GM23248 (cell line): ENCODE data around the gene IFT81. TPM values are rescaled to one million over a fixed set of nuclear protein-coding genes. Genes with fewer than 3 reads are reported as not detected.
"Not testable (repeated sequence)": the region's sequence is repeated elsewhere in the genome, so short reads cannot be mapped to it uniquely, and the experiment has no call there.

Experiments used
- DNase-seq: peaks from one replicate; pipeline ENCODE4 v3.0.0-alpha.2; 2015
- H2AFZ ChIP-seq: fragments of 200-600 bp; sonication (generic); 2 replicates; pipeline ENCODE4 v1.6.1; 2016; ENCODE audit warnings: antibody characterized with exemption
- H3F3A ChIP-seq: fragments of 200-600 bp; sonication (generic); 2 replicates; pipeline ENCODE4 v1.6.1; 2016; ENCODE audit warnings: mild to moderate bottlenecking, antibody characterized with exemption, mixed run types; ENCODE audit not compliant: insufficient read depth
- H3K27ac ChIP-seq: fragments of 200-600 bp; sonication (generic); 2 replicates; pipeline ENCODE4 v1.5.1; 2016; ENCODE audit warnings: mild to moderate bottlenecking
- H3K27me3 ChIP-seq: fragments of 200-600 bp; sonication (generic); replicated peaks from 2 replicates; pipeline ENCODE4 v1.6.1; 2016; ENCODE audit warnings: mild to moderate bottlenecking; ENCODE audit not compliant: insufficient read depth
- H3K36me3 ChIP-seq: fragments of 200-600 bp; sonication (generic); 2 replicates; pipeline ENCODE4 v1.6.1; 2016; ENCODE audit warnings: low read depth, mild to moderate bottlenecking
- H3K4me1 ChIP-seq: fragments of 200-600 bp; sonication (generic); 2 replicates; pipeline ENCODE4 v1.6.1; 2016; ENCODE audit warnings: mild to moderate bottlenecking; ENCODE audit not compliant: insufficient read depth
- H3K4me2 ChIP-seq: fragments of 200-600 bp; sonication (generic); one replicate; pipeline ENCODE4 v1.6.1; 2016; ENCODE audit warnings: mild to moderate bottlenecking; ENCODE audit not compliant: unreplicated experiment
- H3K4me3 ChIP-seq: fragments of 200-600 bp; sonication (generic); 2 replicates; pipeline ENCODE4 v1.5.1; 2016; ENCODE audit warnings: mild to moderate bottlenecking
- H3K79me2 ChIP-seq: fragments of 200-600 bp; sonication (generic); 2 replicates; pipeline ENCODE4 v1.6.1; 2016; ENCODE audit warnings: mild to moderate bottlenecking; ENCODE audit not compliant: insufficient read depth
- H3K9ac ChIP-seq: fragments of 200-600 bp; sonication (generic); 2 replicates; pipeline ENCODE4 v1.6.1; 2016; ENCODE audit warnings: mild to moderate bottlenecking
- H3K9me2 ChIP-seq: fragments of 200-600 bp; sonication (generic); 2 replicates; pipeline ENCODE4 v1.6.1; 2016; ENCODE audit warnings: mixed run types, mild to moderate bottlenecking, moderate library complexity; ENCODE audit not compliant: insufficient read depth
- H3K9me3 ChIP-seq: fragments of 200-600 bp; sonication (generic); one replicate; pipeline ENCODE4 v1.6.1; 2017; ENCODE audit warnings: low read depth
- H4K20me1 ChIP-seq: fragments of 200-600 bp; sonication (generic); 2 replicates; pipeline ENCODE4 v1.6.0; 2016; ENCODE audit not compliant: insufficient read depth
- EZH2 ChIP-seq: fragments of 200-600 bp; sonication (generic); IDR thresholded peaks from 2 replicates; pipeline ENCODE4 v1.6.1; 2018; ENCODE audit warnings: antibody characterized with exemption, mild to moderate bottlenecking; ENCODE audit not compliant: insufficient read depth, poor library complexity, severe bottlenecking
- EZH2phosphoT487 ChIP-seq: fragments of 200-600 bp; sonication (generic); IDR thresholded peaks from 2 replicates; pipeline ENCODE4 v1.6.1; 2018; ENCODE audit warnings: antibody characterized with exemption, moderate library complexity, mild to moderate bottlenecking, low read depth; ENCODE audit not compliant: insufficient read depth
- WGBS, 2 experiments: methylation state at CpG; one replicate each; pipeline ENCODE4 v1.1.6; 2015 to 2017; ENCODE audit warnings: low lambda C conversion rate in 2 of 2, low coverage in 1 of 2; ENCODE audit errors: missing lambda C conversion rate in 2 of 2; 5-methylcytosine and 5-hydroxymethylcytosine counted together
- in situ Hi-C: fragments of 300-500 bp; cut with MboI; formaldehyde crosslinking; loops from 2 replicates; pipeline ENCODE4 v1.15.0; 2020
- polyA plus RNA-seq: library from polyadenylated mRNA; unstranded; fragments of >200 nt; fragmentation: Nextera tagmentation; extraction: Ambion mirVana; gene quantifications from 2 replicates; pipeline ENCODE4 v1.2.1, GENCODE V29; 2016
- total RNA-seq: library from RNA; depleted of rRNA; stranded (reverse); fragments of >200 nt; shearing (Covaris generic); gene quantifications from 2 replicates; pipeline ENCODE4 v1.2.3, GENCODE V29; 2014

The IFT81 gene
- total and polyA plus RNA-seq, 2 experiments from 2014 or later = 9.5 to 14.0 TPM

DNA sequence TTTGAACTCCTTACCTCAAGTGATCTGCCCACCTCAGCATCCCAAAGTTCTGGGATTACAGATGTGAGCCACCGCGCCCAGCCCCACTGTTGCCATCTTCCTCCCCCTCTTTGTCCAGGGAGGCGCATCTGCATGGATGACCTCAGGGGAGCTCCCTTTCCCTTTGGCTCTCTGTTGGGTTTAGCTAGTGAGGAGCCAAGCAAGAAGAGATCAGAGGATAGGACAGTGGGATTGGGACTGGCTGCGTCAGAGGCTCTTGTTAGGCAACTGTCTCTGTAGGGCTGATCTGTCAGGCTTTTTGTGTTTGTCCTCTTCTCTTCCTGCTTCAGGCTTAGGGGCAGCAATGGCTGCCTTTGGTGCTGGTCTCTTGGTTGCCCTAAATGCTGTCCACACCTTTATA, 8.5 kb upstream of the IFT81 start:
- H3K36me3 ChIP-seq = no peaks in the 10 kb centered on the region
- H3K9ac ChIP-seq = no peak overlapping the region
- H3K4me2 ChIP-seq = no peak overlapping the region
- no peaks in the 10 kb centered on the region for H3K27me3 ChIP-seq
- H3K9me2 ChIP-seq = no peaks in the 10 kb centered on the region
- TF ChIP-seq EZH2 = no peak
- TF ChIP-seq EZH2phosphoT487 = no peak
- no peak overlapping the region for H3K27ac ChIP-seq
- in situ Hi-C loops = no loop called here
- H3F3A ChIP-seq = no peaks in the 10 kb centered on the region
- no peaks in the 10 kb centered on the region for H3K4me1 ChIP-seq
- no peaks in the 10 kb centered on the region for H3K79me2 ChIP-seq
- DNase-seq = no peak
- no peaks in the 10 kb centered on the region for H3K9me3 ChIP-seq
- WGBS, 2 experiments = 92 to 100% methylated on average over 4 of the region's 4 CpGs
- H4K20me1 ChIP-seq = no peaks in the 10 kb centered on the region
- no peak overlapping the region for H3K4me3 ChIP-seq
- H2AFZ ChIP-seq = no peak overlapping the region

GRCh38 chr12:110116623-110117022, 7.5 kb upstream of the IFT81 start:
- Histone ChIP-seq H4K20me1 (no peaks in the 10 kb centered on the region), H3K9me3 (no peaks in the 10 kb centered on the region), H3K27ac (no peak overlapping the region), H3K79me2 (no peaks in the 10 kb centered on the region), H3K4me3 (no peak overlapping the region), H3K27me3 (no peaks in the 10 kb centered on the region), H2AFZ (no peak overlapping the region), H3F3A (no peaks in the 10 kb centered on the region), H3K9ac (no peak overlapping the region), H3K36me3 (no peaks in the 10 kb centered on the region), H3K4me1 (no peaks in the 10 kb centered on the region), H3K9me2 (no peaks in the 10 kb centered on the region), H3K4me2 (no peak overlapping the region)
- in situ Hi-C loops = no loop called here
- DNase-seq = no peak
- 93 to 95% methylated on average over 7 of the region's 7 CpGs for WGBS, 2 experiments
- TF ChIP-seq EZH2 = no peak
- no peak for TF ChIP-seq EZH2phosphoT487

GRCh38 chr12:110117210-110117609, 6.9 kb upstream of the IFT81 start:
- H2AFZ ChIP-seq, H3K27ac ChIP-seq, H3K36me3 ChIP-seq, H3K9me3 ChIP-seq, H3K27me3 ChIP-seq, H3K9ac ChIP-seq, H3K4me3 ChIP-seq, H3K79me2 ChIP-seq, in situ Hi-C loops, DNase-seq, H3K9me2 ChIP-seq, H3F3A ChIP-seq, H3K4me2 ChIP-seq, H3K4me1 ChIP-seq, H4K20me1 ChIP-seq: not testable (repeated sequence)
- WGBS, 2 experiments = 61 to 65% methylated on average over 8 of the region's 8 CpGs

DNA sequence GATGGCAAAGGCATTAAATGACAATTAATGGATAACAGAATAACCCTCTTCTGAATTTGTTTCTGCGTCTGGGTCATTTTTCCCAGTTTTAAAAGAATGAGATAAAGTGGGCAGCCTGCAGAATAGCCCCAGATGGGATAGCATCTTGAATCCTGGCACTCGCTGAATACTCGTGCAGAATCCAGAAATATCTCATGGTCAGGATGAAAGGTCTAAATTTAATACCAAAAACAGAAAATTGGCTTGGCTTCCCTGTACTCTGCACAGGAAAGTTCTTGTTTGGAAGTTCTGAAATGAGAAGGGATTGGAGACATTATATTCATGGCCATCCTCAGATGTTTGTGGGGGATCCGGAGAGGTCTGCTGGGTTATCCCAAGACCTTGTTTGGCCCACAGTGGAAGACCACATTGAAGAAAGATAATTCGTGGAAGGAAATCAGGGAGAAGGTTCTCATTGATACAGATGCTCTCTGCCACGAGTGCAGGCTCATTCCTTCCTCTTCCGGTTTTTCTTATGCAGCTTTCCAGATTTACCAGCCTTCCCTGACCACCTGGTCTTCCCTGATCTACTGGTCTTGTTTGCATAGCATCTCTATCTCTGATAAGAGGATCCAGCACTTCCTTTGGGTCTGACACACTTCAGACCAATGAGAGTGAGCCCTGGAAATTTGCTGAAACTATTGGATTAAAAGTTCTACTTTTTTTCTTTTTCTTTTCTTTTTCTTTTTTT, 6.0 kb upstream of the IFT81 start:
- WGBS, 2 experiments = 20 to 30% methylated on average over 7 of the region's 7 CpGs
- Histone ChIP-seq H3K9me2 (no peaks in the 10 kb centered on the region), H3K27ac (no peak overlapping the region), H3K79me2 (no peaks in the 10 kb centered on the region), H3K4me1 (no peaks in the 10 kb centered on the region), H3K4me3 (no peak overlapping the region), H3K4me2 (no peak overlapping the region), H3K9me3 (no peaks in the 10 kb centered on the region), H3K36me3 (no peaks in the 10 kb centered on the region), H2AFZ (peak overlapping the region; percentile 17), H3F3A (no peaks in the 10 kb centered on the region), H3K9ac (no peak overlapping the region), H4K20me1 (no peaks in the 10 kb centered on the region), H3K27me3 (no peaks in the 10 kb centered on the region)
- in situ Hi-C loops = no loop called here
- TF ChIP-seq EZH2 (no peak), EZH2phosphoT487 (no peak)
- DNase-seq = no peak

DNA sequence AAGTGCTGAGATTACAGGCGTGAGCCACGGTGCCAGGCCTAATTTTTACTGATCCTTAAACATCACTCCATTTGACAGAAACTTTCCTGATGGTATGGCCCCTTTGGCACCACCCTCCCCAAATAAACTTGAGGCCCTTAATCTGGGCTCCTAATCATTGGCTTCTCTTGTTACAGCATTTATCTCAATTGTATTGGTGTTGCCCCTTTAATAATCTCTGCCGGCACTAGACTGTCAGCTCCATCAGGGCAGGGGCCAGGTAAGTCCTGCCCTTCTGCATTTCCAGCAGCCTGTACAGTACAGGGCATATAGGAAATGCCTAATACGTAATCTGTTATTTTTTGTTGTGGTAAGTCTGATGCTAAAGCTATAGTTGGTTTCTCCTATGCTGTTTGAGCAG, 1.2 kb upstream of the IFT81 start:
- H2AFZ ChIP-seq = no peak overlapping the region
- H3K9ac ChIP-seq = no peak overlapping the region
- TF ChIP-seq EZH2phosphoT487 (no peak), EZH2 (no peak)
- in situ Hi-C loops = no loop called here
- no peaks in the 10 kb centered on the region for H3K9me2 ChIP-seq
- no peaks in the 10 kb centered on the region for H3F3A ChIP-seq
- no peak overlapping the region for H3K4me3 ChIP-seq
- H3K27me3 ChIP-seq = no peaks in the 10 kb centered on the region
- H3K36me3 ChIP-seq = no peaks in the 10 kb centered on the region
- no peaks in the 10 kb centered on the region for H4K20me1 ChIP-seq
- H3K4me2 ChIP-seq = no peak overlapping the region
- no peak overlapping the region for H3K27ac ChIP-seq
- H3K4me1 ChIP-seq = no peaks in the 10 kb centered on the region; the same call in 1 of the 2 replicates
- DNase-seq = no peak
- H3K9me3 ChIP-seq = no peaks in the 10 kb centered on the region
- H3K79me2 ChIP-seq = peaks cover 23% of the 10 kb centered on the region
- 91 to 92% methylated on average over 4 of the region's 4 CpGs for WGBS, 2 experiments
